ENCODE data around the gene VWA3A. TPM values are rescaled to one million over a fixed set of nuclear protein-coding genes. Genes with fewer than 3 reads are reported as not detected.

The VWA3A gene
- total RNA-seq, 1 experiment from 2014 or later: not detected

DNA sequence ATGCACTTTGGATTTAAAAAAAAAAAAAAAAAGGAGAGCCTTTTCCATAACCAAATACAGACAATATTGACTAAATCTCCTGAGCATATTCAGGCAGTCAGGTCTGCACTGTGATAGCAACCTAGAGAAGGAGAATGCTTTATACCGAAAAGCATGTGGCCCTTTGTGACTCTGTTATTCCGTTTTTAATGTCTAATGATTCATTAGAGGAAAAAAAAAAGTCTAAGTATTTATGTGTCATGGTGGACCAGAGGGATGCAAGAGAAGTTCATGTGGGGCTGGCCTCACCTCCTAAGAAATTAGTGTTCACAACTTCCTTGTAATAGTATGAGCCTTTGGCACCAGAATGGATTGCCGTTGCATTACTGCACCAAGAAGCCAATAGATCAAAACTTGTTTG lies 11.3 kb upstream of the VWA3A start:
- intact Hi-C loops (cut with micrococcal nuclease; ENCODE audit: unreplicated experiment): no loop called here
- ChIA-PET POLR2A (no interaction called here), CTCF (no interaction called here)
- no peak overlapping the region for H3K4me3 ChIP-seq (ENCODE audit: low read depth in 2 of 2, low read length in 2 of 2)
- DNase-seq (ENCODE audit: low read depth, low spot score) (no peak), ATAC-seq (no peak)
- no peaks in the 10 kb centered on the region for H3K4me1 ChIP-seq (ENCODE audit: control insufficient read depth, insufficient read depth, low read length)
- in situ Hi-C loops (cut with HindIII; ENCODE audit: low pct_unique_long_range_greater_than_20kb, low sequenced_read_pairs): loop anchor here (25.0 kb wide), 1 partner anchor 106 kb away; no protein-coding TSS in a partner anchor
- H3K27ac ChIP-seq (ENCODE audit: low read length): no peak overlapping the region
- H3K36me3 ChIP-seq (ENCODE audit: control insufficient read depth, insufficient read depth, low read length): peaks cover 6% of the 10 kb centered on the region; the same call in 1 of the 2 replicates
- H3K27me3 ChIP-seq (ENCODE audit: control insufficient read depth, insufficient read depth, low read length): no peaks in the 10 kb centered on the region
- no peaks in the 10 kb centered on the region for H3K9me3 ChIP-seq (ENCODE audit: control insufficient read depth, insufficient read depth, low read depth, low read length)
- BruUV-seq (replicated peaks): no TSS peak
- TF ChIP-seq, protein P1, sequence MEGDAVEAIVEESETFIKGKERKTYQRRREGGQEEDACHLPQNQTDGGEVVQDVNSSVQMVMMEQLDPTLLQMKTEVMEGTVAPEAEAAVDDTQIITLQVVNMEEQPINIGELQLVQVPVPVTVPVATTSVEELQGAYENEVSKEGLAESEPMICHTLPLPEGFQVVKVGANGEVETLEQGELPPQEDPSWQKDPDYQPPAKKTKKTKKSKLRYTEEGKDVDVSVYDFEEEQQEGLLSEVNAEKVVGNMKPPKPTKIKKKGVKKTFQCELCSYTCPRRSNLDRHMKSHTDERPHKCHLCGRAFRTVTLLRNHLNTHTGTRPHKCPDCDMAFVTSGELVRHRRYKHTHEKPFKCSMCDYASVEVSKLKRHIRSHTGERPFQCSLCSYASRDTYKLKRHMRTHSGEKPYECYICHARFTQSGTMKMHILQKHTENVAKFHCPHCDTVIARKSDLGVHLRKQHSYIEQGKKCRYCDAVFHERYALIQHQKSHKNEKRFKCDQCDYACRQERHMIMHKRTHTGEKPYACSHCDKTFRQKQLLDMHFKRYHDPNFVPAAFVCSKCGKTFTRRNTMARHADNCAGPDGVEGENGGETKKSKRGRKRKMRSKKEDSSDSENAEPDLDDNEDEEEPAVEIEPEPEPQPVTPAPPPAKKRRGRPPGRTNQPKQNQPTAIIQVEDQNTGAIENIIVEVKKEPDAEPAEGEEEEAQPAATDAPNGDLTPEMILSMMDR (IDR thresholded peaks at IDR 0.05): no peak
- TF ChIP-seq TCF7L2 (IDR thresholded peaks at IDR 0.05; ENCODE audit: low read depth, low read length) (no peak), SIN3A (IDR thresholded peaks at IDR 0.05; ENCODE audit: borderline replicate concordance, insufficient read depth, low read depth, low read length) (no peak), POLR2AphosphoS5 (IDR thresholded peaks at IDR 0.05; ENCODE audit: low read depth, low read length) (no peak)
- TF ChIP-seq, protein P2, sequence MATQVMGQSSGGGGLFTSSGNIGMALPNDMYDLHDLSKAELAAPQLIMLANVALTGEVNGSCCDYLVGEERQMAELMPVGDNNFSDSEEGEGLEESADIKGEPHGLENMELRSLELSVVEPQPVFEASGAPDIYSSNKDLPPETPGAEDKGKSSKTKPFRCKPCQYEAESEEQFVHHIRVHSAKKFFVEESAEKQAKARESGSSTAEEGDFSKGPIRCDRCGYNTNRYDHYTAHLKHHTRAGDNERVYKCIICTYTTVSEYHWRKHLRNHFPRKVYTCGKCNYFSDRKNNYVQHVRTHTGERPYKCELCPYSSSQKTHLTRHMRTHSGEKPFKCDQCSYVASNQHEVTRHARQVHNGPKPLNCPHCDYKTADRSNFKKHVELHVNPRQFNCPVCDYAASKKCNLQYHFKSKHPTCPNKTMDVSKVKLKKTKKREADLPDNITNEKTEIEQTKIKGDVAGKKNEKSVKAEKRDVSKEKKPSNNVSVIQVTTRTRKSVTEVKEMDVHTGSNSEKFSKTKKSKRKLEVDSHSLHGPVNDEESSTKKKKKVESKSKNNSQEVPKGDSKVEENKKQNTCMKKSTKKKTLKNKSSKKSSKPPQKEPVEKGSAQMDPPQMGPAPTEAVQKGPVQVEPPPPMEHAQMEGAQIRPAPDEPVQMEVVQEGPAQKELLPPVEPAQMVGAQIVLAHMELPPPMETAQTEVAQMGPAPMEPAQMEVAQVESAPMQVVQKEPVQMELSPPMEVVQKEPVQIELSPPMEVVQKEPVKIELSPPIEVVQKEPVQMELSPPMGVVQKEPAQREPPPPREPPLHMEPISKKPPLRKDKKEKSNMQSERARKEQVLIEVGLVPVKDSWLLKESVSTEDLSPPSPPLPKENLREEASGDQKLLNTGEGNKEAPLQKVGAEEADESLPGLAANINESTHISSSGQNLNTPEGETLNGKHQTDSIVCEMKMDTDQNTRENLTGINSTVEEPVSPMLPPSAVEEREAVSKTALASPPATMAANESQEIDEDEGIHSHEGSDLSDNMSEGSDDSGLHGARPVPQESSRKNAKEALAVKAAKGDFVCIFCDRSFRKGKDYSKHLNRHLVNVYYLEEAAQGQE (IDR thresholded peaks at IDR 0.05; ENCODE audit: insufficient read depth in 1 of 2, low read depth in 2 of 2, low read length in 1 of 2): no peak

DNA sequence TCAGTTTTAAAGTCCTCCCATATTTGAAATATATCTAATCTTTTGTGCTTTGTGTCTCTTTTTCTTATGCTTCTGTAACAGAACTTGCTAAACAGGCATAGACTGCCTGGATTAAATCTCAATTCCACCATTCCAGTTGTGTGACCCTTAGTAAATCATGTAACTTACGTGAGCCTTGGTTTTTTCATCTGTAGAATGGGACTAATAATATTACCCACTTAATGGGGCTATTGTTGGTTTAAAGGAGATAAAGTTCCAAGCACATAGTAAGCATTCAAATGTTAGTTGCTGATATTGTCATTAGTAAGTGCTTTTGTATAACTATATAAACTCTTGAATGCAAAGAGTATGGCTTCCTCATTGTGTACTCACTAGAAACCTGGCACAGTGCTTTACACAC lies 5.9 kb upstream of the VWA3A start:
- Histone ChIP-seq H3K27me3 (ENCODE audit: control insufficient read depth, insufficient read depth, low read length) (no peaks in the 10 kb centered on the region), H3K27ac (ENCODE audit: low read length) (no peak overlapping the region), H3K36me3 (ENCODE audit: control insufficient read depth, insufficient read depth, low read length) (no peaks in the 10 kb centered on the region; the same call in 1 of the 2 replicates), H3K4me3 (ENCODE audit: low read depth in 2 of 2, low read length in 2 of 2) (no peak overlapping the region), H3K9me3 (ENCODE audit: control insufficient read depth, insufficient read depth, low read depth, low read length) (no peaks in the 10 kb centered on the region), H3K4me1 (ENCODE audit: control insufficient read depth, insufficient read depth, low read length) (no peaks in the 10 kb centered on the region; the same call in 1 of the 2 replicates)
- in situ Hi-C loops (cut with HindIII; ENCODE audit: low pct_unique_long_range_greater_than_20kb, low sequenced_read_pairs) (loop anchor here (25.0 kb wide), 1 partner anchor 101 kb away; no protein-coding TSS in a partner anchor), intact Hi-C loops (cut with micrococcal nuclease; ENCODE audit: unreplicated experiment) (no loop called here)
- TF ChIP-seq, protein P2 (IDR thresholded peaks at IDR 0.05; ENCODE audit: insufficient read depth in 1 of 2, low read depth in 2 of 2, low read length in 1 of 2): no peak
- no TSS peak for BruUV-seq (replicated peaks)
- ATAC-seq (no peak), DNase-seq (ENCODE audit: low read depth, low spot score) (no peak)
- ChIA-PET POLR2A (no interaction called here), CTCF (no interaction called here)

Measured in Panc1 (cell line).